ENCODE measurements around the gene FGR.

DNA sequence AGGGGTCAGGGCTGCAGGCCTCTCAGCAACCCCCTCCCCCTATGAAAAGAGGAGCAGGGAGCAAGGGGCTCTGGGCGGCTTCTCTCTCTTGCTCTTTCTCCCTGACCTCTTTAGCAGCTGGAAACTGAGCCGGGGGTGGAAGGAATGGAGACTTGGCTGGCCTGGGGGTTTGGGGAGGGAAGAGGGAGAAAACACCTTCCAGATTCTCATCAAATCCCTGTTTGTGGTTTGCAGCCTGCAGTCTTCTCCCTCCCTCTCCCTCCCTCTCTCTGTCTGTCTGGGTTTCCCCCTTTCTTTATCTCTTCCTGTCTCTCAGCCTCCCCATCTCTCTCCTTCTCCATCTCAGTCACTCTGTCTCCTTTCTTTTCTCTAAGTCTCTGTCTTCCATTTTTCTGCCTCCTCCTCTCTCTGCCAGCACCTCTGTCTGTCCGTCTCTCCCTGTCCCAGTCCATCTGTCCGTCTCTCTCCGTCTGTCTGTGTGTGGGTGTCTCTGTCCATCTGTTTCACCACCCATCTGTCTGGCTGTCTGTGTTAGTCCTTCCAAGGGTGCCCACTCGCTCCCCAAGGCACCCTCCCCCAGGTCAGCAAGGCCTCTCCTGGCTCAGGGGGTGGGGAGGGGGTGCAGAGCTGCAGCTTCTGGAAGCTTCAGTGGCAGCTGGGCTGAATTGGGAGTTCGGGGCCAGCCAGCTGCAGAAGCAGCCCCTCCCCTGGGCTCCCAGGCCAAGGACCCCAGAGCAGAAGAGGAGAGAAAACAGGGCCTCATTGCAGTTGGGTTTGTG is 37.3 kb downstream of the FGR start:
- no peak for TF ChIP-seq EZH2phosphoT487 (conservative IDR thresholded peaks at IDR 0.05; ENCODE audit: low read length)
- no peak for TF ChIP-seq CTCF (IDR thresholded peaks at IDR 0.05; ENCODE audit: insufficient read depth, low read length, poor library complexity, severe bottlenecking)

All from SU-DHL-6 (cell line).